Measurements from ENCODE around the gene SLC9A9.
A peak's percentile ranks its signal among the peaks of the same experiment; 100 is the strongest.

Gene SLC9A9

GRCh38 chr3:143676021-143676420 lies 172.2 kb downstream of the SLC9A9 start:
- DNase-seq = no peak

- DNase-seq = peak; percentile 52
Measured at GRCh38 chr3:143674100-143674968, 173.9 kb downstream of the SLC9A9 start.

DNA sequence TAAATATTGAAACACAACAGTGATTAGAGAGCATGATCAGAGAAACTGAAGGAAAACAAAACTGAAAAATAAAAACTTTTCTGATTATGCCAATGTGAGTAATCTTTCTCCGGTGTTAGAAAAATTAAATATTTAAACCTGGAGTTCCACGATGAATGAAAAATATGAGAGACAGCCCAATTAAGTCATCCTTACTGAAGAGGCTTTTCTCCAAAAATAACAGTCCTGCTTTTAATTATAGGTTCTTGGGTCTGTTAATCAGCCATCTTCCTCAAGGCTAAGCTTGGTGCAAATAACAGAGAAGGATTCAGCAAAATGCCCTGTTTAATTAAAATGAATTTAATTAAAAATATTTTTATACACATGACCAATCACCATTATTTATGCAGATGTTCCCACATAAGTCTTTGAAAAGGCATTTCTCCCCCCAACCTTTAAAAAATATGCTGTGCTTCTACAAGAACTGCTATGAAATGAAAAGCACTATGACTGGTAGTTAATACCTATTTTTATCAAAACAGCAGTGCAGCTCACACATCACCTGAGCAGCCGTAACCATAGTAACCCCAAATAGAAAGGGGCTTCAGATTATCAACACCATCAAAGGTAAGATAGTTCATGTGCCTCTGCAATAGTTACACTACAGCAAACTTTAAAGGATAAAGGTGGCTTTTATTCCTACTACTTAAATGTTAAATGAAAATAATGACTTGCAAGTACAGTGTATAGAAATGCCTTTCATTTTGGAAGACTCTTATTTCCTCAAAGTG lies 175.7 kb downstream of the SLC9A9 start:
- DNase-seq = no peak

GRCh38 chr3:143671626-143672025 lies 176.6 kb downstream of the SLC9A9 start:
- no peak for DNase-seq

GRCh38 chr3:143668924-143669790 lies 179.1 kb downstream of the SLC9A9 start:
- DNase-seq = no peak

DNA sequence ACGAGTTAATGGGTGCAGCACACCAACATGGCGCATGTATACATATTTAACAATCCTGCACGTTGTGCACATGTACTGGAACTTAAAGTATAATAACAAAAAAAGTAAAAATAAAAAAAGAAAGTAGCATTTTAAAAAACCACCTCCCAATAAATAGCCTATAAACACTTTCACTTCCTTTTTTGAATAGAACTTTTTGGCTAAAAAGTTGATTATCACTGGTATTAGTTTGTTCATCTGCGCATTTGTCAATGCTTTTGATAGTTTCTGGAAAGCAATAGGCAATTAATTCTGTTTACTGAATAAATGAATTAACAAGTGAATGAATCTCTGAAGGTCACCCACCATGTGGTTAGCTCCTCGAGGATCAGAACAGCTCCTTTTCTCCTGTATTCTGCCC lies 179.9 kb downstream of the SLC9A9 start:
- no peak for DNase-seq

GRCh38 chr3:143661677-143662076 lies 186.6 kb downstream of the SLC9A9 start:
- DNase-seq = no peak

GRCh38 chr3:143658861-143659260 lies 189.4 kb downstream of the SLC9A9 start:
- DNase-seq = no peak

GRCh38 chr3:143658116-143658515 lies 190.2 kb downstream of the SLC9A9 start:
- DNase-seq = no peak

- no peak for DNase-seq
Measured at GRCh38 chr3:143657391-143657790, 190.9 kb downstream of the SLC9A9 start.

GRCh38 chr3:143654906-143655305 lies 193.4 kb downstream of the SLC9A9 start:
- DNase-seq = no peak

DNA sequence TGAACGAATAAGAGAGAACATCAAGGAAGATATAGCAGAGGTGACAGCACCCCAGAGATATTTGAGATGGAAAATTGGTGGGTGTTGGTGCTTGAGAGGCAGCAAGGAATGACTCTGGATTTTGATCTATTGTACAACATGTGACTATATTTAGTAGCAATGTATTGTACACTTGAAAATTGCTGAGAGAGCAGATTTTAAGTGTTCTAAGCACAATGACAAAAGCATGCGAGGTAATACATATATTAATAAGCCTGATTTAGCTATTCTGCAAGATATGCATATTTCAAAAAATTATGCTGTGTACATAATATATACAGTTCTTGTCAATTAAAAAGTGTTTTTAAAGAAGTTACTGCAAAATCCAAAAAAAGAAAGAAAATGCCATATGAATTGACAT lies 194.3 kb downstream of the SLC9A9 start:
- no peak for DNase-seq

- no peak for DNase-seq
Measured at GRCh38 chr3:143653493-143653892, 194.8 kb downstream of the SLC9A9 start.

DNA sequence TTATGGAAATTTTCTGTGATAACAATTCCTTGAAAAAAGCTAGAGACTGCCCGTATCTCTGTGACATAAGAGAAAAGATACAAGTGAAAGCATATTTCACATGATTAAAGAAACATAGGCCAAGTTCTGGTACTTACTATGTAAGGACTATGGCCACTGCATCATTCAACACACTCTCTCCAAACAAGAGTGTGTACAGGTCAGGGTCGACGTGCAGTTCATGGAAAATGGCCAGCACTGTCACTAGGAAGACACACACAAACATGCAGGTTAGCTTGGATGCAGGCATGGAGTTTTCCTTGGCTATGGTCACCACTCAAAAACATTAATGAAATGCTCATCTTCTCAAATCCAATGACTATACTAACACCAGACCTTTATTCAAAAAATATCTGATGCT lies 196.2 kb downstream of the SLC9A9 start:
- no peak for DNase-seq

DNA sequence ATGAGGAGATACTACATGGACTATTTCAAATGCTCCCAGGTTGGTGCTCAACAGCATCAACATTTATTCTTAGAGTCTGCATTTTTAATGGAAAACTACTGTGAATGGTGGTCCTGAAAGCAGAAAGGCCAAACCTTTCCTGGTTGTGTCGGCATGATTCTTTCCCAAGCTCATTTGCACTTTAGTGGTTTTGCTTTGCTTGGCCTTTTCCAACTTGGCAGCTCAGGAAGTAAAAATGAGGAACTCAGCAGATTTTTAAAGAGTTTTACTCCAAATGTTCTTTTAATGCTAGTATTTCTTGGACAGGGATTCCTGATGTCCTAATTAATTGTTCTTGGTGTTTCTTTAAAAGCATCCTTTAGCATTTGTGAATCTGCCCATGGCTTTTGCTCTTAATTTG lies 197.4 kb downstream of the SLC9A9 start:
- no peak for DNase-seq

DNA sequence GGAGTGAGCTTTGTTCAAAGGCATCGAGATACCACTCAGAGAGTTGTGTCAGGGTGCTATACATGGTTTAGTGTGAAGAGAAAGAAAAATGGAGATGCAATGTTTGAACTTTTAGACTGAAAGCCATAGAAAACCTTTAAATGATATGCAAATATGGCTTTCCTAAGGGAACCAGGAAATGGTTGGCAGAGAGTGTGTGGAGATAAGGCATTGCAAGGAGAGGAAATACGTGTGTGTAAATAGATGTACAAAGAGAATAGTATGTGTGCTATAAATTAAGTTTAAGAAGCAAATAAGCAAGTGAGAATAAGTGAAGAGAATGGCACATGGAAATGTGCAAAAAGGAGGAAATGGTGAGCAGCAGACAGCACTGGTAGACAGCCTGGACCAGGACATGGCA lies 198.1 kb downstream of the SLC9A9 start:
- DNase-seq = no peak

- DNase-seq = no peak
Measured at GRCh38 chr3:143648708-143649107, 199.6 kb downstream of the SLC9A9 start.

- DNase-seq = no peak
Measured at GRCh38 chr3:143648218-143648617, 200.1 kb downstream of the SLC9A9 start.

- peak; percentile 6 for DNase-seq
Measured at GRCh38 chr3:143644370-143645089, 203.7 kb downstream of the SLC9A9 start.

DNA sequence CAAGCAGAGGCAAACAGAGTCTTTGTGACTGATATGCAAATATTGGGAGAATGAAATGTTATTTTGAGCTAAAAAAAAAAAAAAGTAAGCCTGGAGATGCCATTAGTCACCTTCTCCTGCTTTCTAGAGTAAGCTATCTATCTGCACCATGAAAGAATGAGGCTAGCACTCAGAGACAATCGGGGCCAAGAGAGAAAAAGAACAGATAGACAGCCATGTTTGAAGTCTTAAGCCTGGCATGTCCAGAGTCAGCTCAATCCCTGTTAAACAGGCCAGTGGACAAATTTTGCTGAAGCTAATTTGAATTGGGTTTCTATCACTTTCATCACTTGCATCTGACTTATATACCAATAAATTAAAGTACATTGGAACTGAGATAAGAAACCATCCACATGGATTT lies 204.4 kb downstream of the SLC9A9 start:
- no peak for DNase-seq

GRCh38 chr3:143640774-143641173 lies 207.5 kb downstream of the SLC9A9 start:
- DNase-seq = no peak

- no peak for DNase-seq
Measured at GRCh38 chr3:143637133-143637532, 211.1 kb downstream of the SLC9A9 start.

DNA sequence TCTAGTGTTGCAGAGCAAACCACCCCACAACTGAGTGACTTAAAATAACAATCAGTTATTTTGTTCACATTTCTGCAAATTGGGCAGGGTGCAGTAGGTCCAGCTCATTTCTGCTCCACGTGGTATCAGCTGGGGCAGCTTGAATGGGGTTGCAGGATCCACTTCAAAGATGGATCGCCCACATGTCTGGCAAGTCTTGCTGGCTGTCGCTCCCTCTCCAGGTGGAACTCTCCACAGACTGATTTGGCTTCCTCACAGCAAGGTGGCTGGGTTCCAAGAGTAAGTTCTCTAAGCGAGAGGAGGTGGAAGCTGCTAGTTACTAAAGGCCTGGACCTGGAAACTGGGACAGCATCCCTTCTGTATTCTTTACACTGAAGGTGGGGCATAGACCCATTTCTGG lies 213.3 kb downstream of the SLC9A9 start:
- no peak for DNase-seq
